Activated CD8-positive, alpha-beta memory T cell treated with anti-CD3 and anti-CD28 coated beads, Interleukin-2, amount 10 ng/mL, durations not matched to agents 7 days and 5 days (primary cell): ENCODE measurements around the gene VPS37D. TPM values are rescaled to one million over a fixed set of nuclear protein-coding genes. Genes with fewer than 3 reads are reported as not detected.
"Not testable (repeated sequence)": the region's sequence is repeated elsewhere in the genome, so short reads cannot be mapped to it uniquely, and the experiment has no call there.

Experiments used
- ATAC-seq: fragments of 150-1000 bp; cut with Tn5 transposase; one replicate; pipeline ENCODE4 v1.10.0; 2021; ENCODE audit warnings: moderate library complexity
- CTCF ChIA-PET: fragments of 350-600 bp; sonication (Branson Sonifier 250); formaldehyde crosslinking; loops from one replicate; lab custom pipeline; 2021; ENCODE audit warnings: antibody characterized with exemption; lab: Charles Lee
- DNase-seq: peaks from one replicate; pipeline ENCODE4 v3.0.0-alpha.2; 2020
- H3K27ac Mint-ChIP-seq: one replicate; pipeline ENCODE4 v1.8.0; 2021; ENCODE audit warnings: mild to moderate bottlenecking, mixed read lengths
- H3K27me3 Mint-ChIP-seq: one replicate; pipeline ENCODE4 v1.8.0; 2021; ENCODE audit warnings: mixed read lengths
- H3K36me3 Mint-ChIP-seq: one replicate; pipeline ENCODE4 v1.8.0; 2021; ENCODE audit warnings: mild to moderate bottlenecking, mixed read lengths
- H3K4me1 Mint-ChIP-seq: one replicate; pipeline ENCODE4 v1.8.0; 2021; ENCODE audit warnings: mixed read lengths
- H3K4me3 Mint-ChIP-seq: one replicate; pipeline ENCODE4 v1.8.0; 2021; ENCODE audit warnings: mild to moderate bottlenecking, moderate library complexity, mixed read lengths
- H3K9me3 Mint-ChIP-seq: one replicate; pipeline ENCODE4 v1.8.0; 2022; ENCODE audit warnings: low read depth, mixed read lengths
- total RNA-seq, 2 experiments: library from RNA; stranded (reverse); gene quantifications; one replicate each; pipeline ENCODE4 v1.2.3, GENCODE V29; 2021

VPS37D gene
- total RNA-seq, result not detected

- Mint-ChIP-seq H3K27ac (no peak within 1 kb of the TSS), H3K36me3 (peaks cover 5% of the 10 kb centered on the region), H3K9me3 (peaks cover 7% of the 10 kb centered on the region), H3K4me1 (peaks cover 7% of the 10 kb centered on the region), H3K4me3 (peak within 1 kb of the TSS; percentile 60), H3K27me3 (peaks cover 57% of the 10 kb centered on the region)
- ATAC-seq, result peak; percentile 98
- DNase-seq, result peak; percentile 94
- CTCF ChIA-PET, result interaction anchor here (0.5 to 2.7 kb wide), 12 partner anchors 10 to 72 kb away, joined by 3 to 11 read pairs (median 3); partner anchors contain the start of genes ABHD11 and STX1A
Measured at GRCh38 chr7:73667344-73668102, at the start of gene VPS37D. VPS37D (plus strand) TSS chr7:73667831; CDS start chr7:73667959, 128 bp downstream.

- Mint-ChIP-seq H3K27me3 (peaks cover 29% of the 10 kb centered on the region), H3K27ac (no peak overlapping the region), H3K4me1 (no peaks in the 10 kb centered on the region), H3K36me3 (no peaks in the 10 kb centered on the region), H3K4me3 (no peak overlapping the region), H3K9me3 (no peaks in the 10 kb centered on the region)
- no peak for ATAC-seq
- DNase-seq, result no peak
- CTCF ChIA-PET, result interaction anchor here (1.3 kb wide), 1 partner anchor 12 kb away, joined by 5 read pairs; no protein-coding TSS in a partner anchor
Measured at GRCh38 chr7:73618538-73618937, 49.1 kb upstream of the VPS37D start.

- not testable (repeated sequence) for H3K36me3 Mint-ChIP-seq, H3K27ac Mint-ChIP-seq, DNase-seq, H3K4me1 Mint-ChIP-seq, H3K9me3 Mint-ChIP-seq, ATAC-seq, H3K4me3 Mint-ChIP-seq
- CTCF ChIA-PET, result interaction anchor here (1.3 kb wide), 1 partner anchor 13 kb away, joined by 5 read pairs; no protein-coding TSS in a partner anchor
- peaks cover 25% of the 10 kb centered on the region for H3K27me3 Mint-ChIP-seq
Measured at GRCh38 chr7:73619394-73619793, 48.2 kb upstream of the VPS37D start.

GRCh38 chr7:73621168-73622063, 46.2 kb upstream of the VPS37D start:
- Mint-ChIP-seq H3K4me1 (no peaks in the 10 kb centered on the region), H3K4me3 (no peak overlapping the region), H3K27me3 (peaks cover 36% of the 10 kb centered on the region), H3K36me3 (no peaks in the 10 kb centered on the region), H3K27ac (no peak overlapping the region), H3K9me3 (no peaks in the 10 kb centered on the region)
- ATAC-seq, result no peak
- no peak for DNase-seq
- CTCF ChIA-PET, result interaction anchor here (0.8 to 2.8 kb wide), 5 partner anchors 10 to 113 kb away, joined by 3 to 17 read pairs (median 4); no protein-coding TSS in a partner anchor

GRCh38 chr7:73622527-73622908, 45.1 kb upstream of the VPS37D start:
- Mint-ChIP-seq H3K36me3 (no peaks in the 10 kb centered on the region), H3K9me3 (no peaks in the 10 kb centered on the region), H3K4me1 (no peaks in the 10 kb centered on the region), H3K4me3 (no peak overlapping the region), H3K27ac (no peak overlapping the region), H3K27me3 (peaks cover 42% of the 10 kb centered on the region)
- CTCF ChIA-PET, result interaction anchor here (1.2 to 2.8 kb wide), 2 partner anchors 16 to 112 kb away, joined by 4 to 17 read pairs; no protein-coding TSS in a partner anchor
- no peak for ATAC-seq
- no peak for DNase-seq

- Mint-ChIP-seq H3K36me3 (no peaks in the 10 kb centered on the region), H3K4me1 (no peaks in the 10 kb centered on the region), H3K4me3 (no peak overlapping the region), H3K27ac (no peak overlapping the region), H3K9me3 (no peaks in the 10 kb centered on the region), H3K27me3 (peaks cover 49% of the 10 kb centered on the region)
- ATAC-seq (no peak), DNase-seq (no peak)
- CTCF ChIA-PET, result interaction anchor here (1.2 to 2.8 kb wide), 2 partner anchors 16 to 112 kb away, joined by 4 to 17 read pairs; no protein-coding TSS in a partner anchor
Measured at GRCh38 chr7:73622909-73623797, 44.5 kb upstream of the VPS37D start.

GRCh38 chr7:73623798-73624668, 43.6 kb upstream of the VPS37D start, which contains the start of gene MLXIPL:
MLXIPL (minus strand) TSS chr7:73624522; CDS start chr7:73624492, 30 bp downstream.
- Mint-ChIP-seq H3K4me1 (no peaks in the 10 kb centered on the region), H3K27ac (no peak within 1 kb of the TSS), H3K36me3 (no peaks in the 10 kb centered on the region), H3K4me3 (no peak within 1 kb of the TSS), H3K9me3 (no peaks in the 10 kb centered on the region), H3K27me3 (peaks cover 57% of the 10 kb centered on the region)
- ATAC-seq (peak; percentile 91), DNase-seq (peak; percentile 67)
- CTCF ChIA-PET, result interaction anchor here (0.7 to 0.9 kb wide), 2 partner anchors 17 to 20 kb away, joined by 3 read pairs; no protein-coding TSS in a partner anchor

- Mint-ChIP-seq H3K4me3 (no peak overlapping the region), H3K9me3 (no peaks in the 10 kb centered on the region), H3K36me3 (no peaks in the 10 kb centered on the region), H3K4me1 (no peaks in the 10 kb centered on the region), H3K27ac (no peak overlapping the region), H3K27me3 (peaks cover 59% of the 10 kb centered on the region)
- CTCF ChIA-PET, result interaction anchor here (0.7 to 3.3 kb wide), 3 partner anchors 18 to 20 kb away, joined by 3 to 10 read pairs (median 3); no protein-coding TSS in a partner anchor
- DNase-seq (no peak), ATAC-seq (no peak)
Measured at GRCh38 chr7:73624669-73625001, 43.0 kb upstream of the VPS37D start.

GRCh38 chr7:73625276-73625675, 42.4 kb upstream of the VPS37D start:
- ATAC-seq (no peak), DNase-seq (no peak)
- no peaks in the 10 kb centered on the region for H3K4me1 Mint-ChIP-seq
- no peak overlapping the region for H3K4me3 Mint-ChIP-seq
- no peaks in the 10 kb centered on the region for H3K9me3 Mint-ChIP-seq
- CTCF ChIA-PET, result interaction anchor here (0.6 to 3.3 kb wide), 3 partner anchors 19 to 146 kb away, joined by 4 to 10 read pairs (median 4); no protein-coding TSS in a partner anchor
- H3K27ac Mint-ChIP-seq, result no peak overlapping the region
- H3K36me3 Mint-ChIP-seq, result no peaks in the 10 kb centered on the region
- H3K27me3 Mint-ChIP-seq, result peaks cover 57% of the 10 kb centered on the region

GRCh38 chr7:73626814-73627213, 40.8 kb upstream of the VPS37D start:
- no peak overlapping the region for H3K4me3 Mint-ChIP-seq
- H3K36me3 Mint-ChIP-seq, result no peaks in the 10 kb centered on the region
- peaks cover 55% of the 10 kb centered on the region for H3K27me3 Mint-ChIP-seq
- no peaks in the 10 kb centered on the region for H3K9me3 Mint-ChIP-seq
- H3K27ac Mint-ChIP-seq, result no peak overlapping the region
- no peaks in the 10 kb centered on the region for H3K4me1 Mint-ChIP-seq
- DNase-seq, result no peak
- no peak for ATAC-seq
- CTCF ChIA-PET, result interaction anchor here (1.2 to 3.3 kb wide), 2 partner anchors 20 to 99 kb away, joined by 4 to 10 read pairs; no protein-coding TSS in a partner anchor

GRCh38 chr7:73628504-73628903, 39.1 kb upstream of the VPS37D start:
- CTCF ChIA-PET, result interaction anchor here (1.2 to 3.2 kb wide), 3 partner anchors 78 to 106 kb away, joined by 4 to 8 read pairs (median 6); no protein-coding TSS in a partner anchor
- H3K27ac Mint-ChIP-seq, result no peak overlapping the region

More at GRCh38 chr7:73628504-73628903, 39.1 kb upstream of the VPS37D start:
- no peaks in the 10 kb centered on the region for H3K4me1 Mint-ChIP-seq
- no peaks in the 10 kb centered on the region for H3K9me3 Mint-ChIP-seq
- no peak overlapping the region for H3K4me3 Mint-ChIP-seq
- H3K36me3 Mint-ChIP-seq, result no peaks in the 10 kb centered on the region
- peaks cover 54% of the 10 kb centered on the region for H3K27me3 Mint-ChIP-seq
- DNase-seq (no peak), ATAC-seq (no peak)
